Activated naive CD4-positive, alpha-beta T cell treated with anti-CD3 and anti-CD28 coated beads, Interleukin-2, amount 10 ng/mL, durations not matched to agents 7 days and 5 days (primary cell): ENCODE measurements around the gene KCNMA1.
"Not testable (repeated sequence)": the region's sequence is repeated elsewhere in the genome, so short reads cannot be mapped to it uniquely, and the experiment has no call there.

Source experiments
- CTCF ChIA-PET: fragments of 350-600 bp; sonication (Branson Sonifier 250); formaldehyde crosslinking; loops from one replicate; lab custom pipeline; 2021; ENCODE audit warnings: antibody characterized with exemption; lab: Charles Lee
- DNase-seq: peaks from one replicate; pipeline ENCODE4 v3.0.0-alpha.2; 2020
- H3K27ac Mint-ChIP-seq: one replicate; pipeline ENCODE4 v1.8.0; 2021; ENCODE audit warnings: mild to moderate bottlenecking, moderate library complexity, mixed read lengths
- H3K27me3 Mint-ChIP-seq: one replicate; pipeline ENCODE4 v1.8.0; 2021; ENCODE audit warnings: mild to moderate bottlenecking, mixed read lengths
- H3K36me3 Mint-ChIP-seq: one replicate; pipeline ENCODE4 v1.8.0; 2021; ENCODE audit warnings: mixed read lengths
- H3K4me1 Mint-ChIP-seq: one replicate; pipeline ENCODE4 v1.8.0; 2021; ENCODE audit warnings: mixed read lengths
- H3K4me3 Mint-ChIP-seq: one replicate; pipeline ENCODE4 v1.8.0; 2021; ENCODE audit warnings: mild to moderate bottlenecking, moderate library complexity, mixed read lengths
- H3K9me3 Mint-ChIP-seq: one replicate; pipeline ENCODE4 v1.8.0; 2021; ENCODE audit warnings: mixed read lengths

Gene KCNMA1

DNA sequence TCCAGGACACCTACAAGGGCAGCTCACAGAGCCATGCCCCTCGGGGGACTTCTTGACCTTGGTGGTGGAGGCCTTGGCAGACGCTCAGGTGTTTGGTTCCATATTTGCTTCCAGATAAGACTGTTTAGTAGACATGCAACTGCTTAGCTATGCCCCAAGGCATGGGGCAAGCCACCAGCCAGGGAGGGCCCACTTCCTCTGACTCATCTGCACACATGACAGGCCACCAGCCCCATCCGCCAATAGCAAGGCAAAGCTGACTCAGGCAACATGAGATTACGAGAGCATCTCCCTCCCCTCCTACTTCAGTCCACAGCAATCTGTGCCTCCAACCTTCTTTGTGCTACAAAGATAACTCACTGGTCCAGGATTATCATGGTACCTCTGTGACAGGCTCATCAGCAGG, 54.9 kb downstream of the KCNMA1 start:
- H3K27me3 Mint-ChIP-seq: no peaks in the 10 kb centered on the region
- no peaks in the 10 kb centered on the region for H3K36me3 Mint-ChIP-seq
- CTCF ChIA-PET: interaction anchor here (1.6 kb wide), 1 partner anchor 190 kb away, joined by 3 read pairs; no protein-coding TSS in a partner anchor
- no peak overlapping the region for H3K27ac Mint-ChIP-seq
- DNase-seq: no peak
- H3K9me3 Mint-ChIP-seq: no peaks in the 10 kb centered on the region
- no peak overlapping the region for H3K4me3 Mint-ChIP-seq
- peaks cover 4% of the 10 kb centered on the region for H3K4me1 Mint-ChIP-seq

DNA sequence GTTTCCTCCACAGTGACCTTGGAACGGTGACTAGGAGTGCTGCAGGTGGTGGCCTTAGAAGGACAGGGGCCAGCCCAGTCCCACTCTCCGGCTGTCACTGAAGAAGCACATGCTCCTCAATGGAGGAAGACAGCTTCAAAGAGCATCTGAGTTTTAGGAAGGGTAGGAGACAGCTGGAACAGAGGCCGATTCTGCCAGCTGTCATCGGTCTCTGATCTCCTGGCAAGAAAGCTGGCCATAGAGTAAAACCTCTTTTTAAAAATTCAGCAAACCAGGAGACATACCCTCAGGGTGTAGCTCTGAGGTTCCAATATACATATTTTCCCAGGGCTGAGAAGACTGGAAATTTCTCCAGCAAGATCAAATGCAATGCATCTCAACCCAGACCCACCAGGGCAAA, 55.9 kb downstream of the KCNMA1 start:
- DNase-seq: no peak
- Mint-ChIP-seq H3K27ac (no peak overlapping the region), H3K27me3 (no peaks in the 10 kb centered on the region), H3K4me1 (peaks cover 4% of the 10 kb centered on the region), H3K36me3 (no peaks in the 10 kb centered on the region), H3K4me3 (no peak overlapping the region), H3K9me3 (no peaks in the 10 kb centered on the region)
- CTCF ChIA-PET: interaction anchor here (1.6 kb wide), 1 partner anchor 189 kb away, joined by 3 read pairs; no protein-coding TSS in a partner anchor

DNA sequence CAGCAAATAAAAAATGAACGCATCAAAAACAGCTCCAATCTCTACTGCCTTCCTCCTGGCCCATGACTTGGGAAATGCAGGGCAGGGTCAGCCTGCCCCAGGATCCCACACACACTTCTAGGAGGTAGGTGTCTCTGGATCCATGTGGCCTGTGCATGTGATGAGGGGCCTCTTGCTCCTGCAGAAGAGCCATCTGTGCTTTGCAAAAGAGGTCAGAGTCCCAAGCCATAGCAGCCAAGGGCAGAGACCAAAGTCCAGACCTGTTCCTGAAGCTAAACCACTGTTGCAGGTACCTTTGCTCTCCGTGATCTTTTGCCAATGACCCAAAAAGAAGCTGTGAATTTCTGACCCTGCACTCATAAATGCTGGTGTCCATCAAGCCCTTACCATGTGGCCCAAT, 57.1 kb downstream of the KCNMA1 start:
- DNase-seq: no peak
- H3K4me1 Mint-ChIP-seq: peaks cover 4% of the 10 kb centered on the region
- H3K27me3 Mint-ChIP-seq: no peaks in the 10 kb centered on the region
- CTCF ChIA-PET: no interaction called here
- no peak overlapping the region for H3K27ac Mint-ChIP-seq
- no peaks in the 10 kb centered on the region for H3K9me3 Mint-ChIP-seq
- H3K36me3 Mint-ChIP-seq: no peaks in the 10 kb centered on the region
- no peak overlapping the region for H3K4me3 Mint-ChIP-seq

DNA sequence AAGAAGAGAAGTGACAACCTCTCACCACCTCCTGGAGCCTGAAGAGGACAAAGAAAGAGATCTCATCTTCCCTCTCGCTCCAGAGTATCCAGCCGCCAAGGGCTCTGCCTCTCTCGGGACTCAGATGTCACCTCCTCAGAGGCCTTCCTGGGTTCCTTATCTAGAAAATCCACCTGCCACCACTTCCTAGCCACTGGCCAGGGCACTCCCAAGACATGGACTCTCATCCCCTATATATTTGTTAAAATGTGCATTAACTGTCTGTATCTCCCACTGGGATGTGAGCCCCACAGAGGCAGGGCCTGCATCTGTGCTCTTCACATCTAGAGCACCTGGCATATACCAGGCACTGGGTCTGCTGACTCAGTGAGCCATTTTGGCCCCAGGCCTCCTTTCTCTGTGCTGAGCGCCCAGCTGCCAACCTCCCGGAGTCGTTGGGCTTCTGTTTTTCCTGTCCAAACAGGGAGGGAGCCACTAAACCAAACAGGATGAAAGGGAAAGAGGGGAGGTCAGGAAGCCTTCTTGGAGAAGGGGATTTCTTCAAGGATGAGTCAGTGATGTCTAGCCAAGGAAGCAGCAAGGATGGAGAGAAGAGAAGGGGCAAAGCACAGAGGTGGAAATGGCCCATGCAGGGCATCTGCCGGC, 58.9 kb downstream of the KCNMA1 start:
- CTCF ChIA-PET: no interaction called here
- no peak overlapping the region for H3K4me3 Mint-ChIP-seq

DNA sequence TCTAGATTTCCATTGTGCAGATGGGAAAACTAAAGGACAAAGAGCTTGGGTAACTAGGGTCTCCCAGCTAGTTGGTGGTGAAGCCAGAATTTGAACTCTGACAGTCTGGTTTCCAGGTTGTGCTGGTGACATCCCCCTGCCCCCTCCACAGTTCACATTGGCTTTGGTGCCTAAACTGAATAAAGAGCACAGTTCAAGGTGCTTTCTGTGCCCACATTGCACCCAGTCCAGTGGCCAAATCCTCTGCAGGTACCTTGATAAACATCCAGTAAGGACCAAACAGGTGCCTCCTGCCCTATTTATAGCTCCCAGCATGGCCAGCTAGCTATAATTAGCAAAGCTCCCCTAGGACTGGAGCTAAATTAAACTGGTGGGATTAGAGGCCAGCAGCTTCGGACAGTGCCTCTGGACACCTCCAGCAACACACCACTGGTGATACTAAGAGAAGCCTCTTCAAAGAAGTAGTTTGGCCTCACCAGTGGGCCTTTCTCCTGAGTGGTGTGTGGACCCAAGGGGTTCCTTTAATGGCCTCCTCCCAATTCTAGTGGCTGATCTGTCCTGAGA, 59.9 kb downstream of the KCNMA1 start:
- CTCF ChIA-PET: no interaction called here
- no peaks in the 10 kb centered on the region for H3K36me3 Mint-ChIP-seq
- DNase-seq: no peak

More for the DNA sequence above, 58.9 kb downstream of the KCNMA1 start:
- Mint-ChIP-seq H3K9me3 (no peaks in the 10 kb centered on the region), H3K36me3 (no peaks in the 10 kb centered on the region), H3K27me3 (no peaks in the 10 kb centered on the region), H3K4me1 (peaks cover 2% of the 10 kb centered on the region), H3K27ac (no peak overlapping the region)
- no peak for DNase-seq

DNA sequence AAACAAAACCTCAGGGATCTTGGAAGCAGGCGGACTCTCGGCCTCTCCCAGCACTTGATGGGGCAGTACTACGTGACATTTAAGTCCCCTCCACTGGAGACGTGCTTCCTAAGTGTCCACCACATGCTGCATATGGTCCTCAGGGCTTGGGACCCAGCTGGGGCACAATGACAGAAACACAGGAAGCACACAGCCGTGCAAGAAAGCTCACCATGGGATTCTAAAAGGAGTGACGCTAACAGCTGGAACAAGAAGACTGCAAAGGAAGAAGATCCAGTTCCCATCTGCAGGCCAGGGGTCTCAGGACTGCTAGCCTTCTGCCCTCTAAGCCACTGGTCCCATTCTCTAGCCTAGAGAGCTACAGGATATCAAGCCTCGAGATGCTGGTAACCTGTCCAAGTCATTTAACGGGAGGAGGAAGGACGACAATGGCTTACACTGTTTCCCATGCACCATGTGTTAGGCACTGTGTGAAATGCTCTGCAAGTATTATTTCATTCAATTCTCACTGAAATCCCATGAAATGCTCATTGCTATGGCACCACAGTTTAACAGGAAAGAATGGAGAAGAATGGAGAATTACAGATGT, 61.1 kb downstream of the KCNMA1 start:
- CTCF ChIA-PET: no interaction called here
- Mint-ChIP-seq H3K9me3 (no peaks in the 10 kb centered on the region), H3K4me1 (no peaks in the 10 kb centered on the region), H3K27me3 (no peaks in the 10 kb centered on the region), H3K4me3 (no peak overlapping the region), H3K27ac (no peak overlapping the region), H3K36me3 (no peaks in the 10 kb centered on the region)
- no peak for DNase-seq

More for the DNA sequence above, 59.9 kb downstream of the KCNMA1 start:
- no peaks in the 10 kb centered on the region for H3K27me3 Mint-ChIP-seq
- H3K27ac Mint-ChIP-seq: no peak overlapping the region
- no peaks in the 10 kb centered on the region for H3K4me1 Mint-ChIP-seq
- no peak overlapping the region for H3K4me3 Mint-ChIP-seq
- no peaks in the 10 kb centered on the region for H3K9me3 Mint-ChIP-seq

DNA sequence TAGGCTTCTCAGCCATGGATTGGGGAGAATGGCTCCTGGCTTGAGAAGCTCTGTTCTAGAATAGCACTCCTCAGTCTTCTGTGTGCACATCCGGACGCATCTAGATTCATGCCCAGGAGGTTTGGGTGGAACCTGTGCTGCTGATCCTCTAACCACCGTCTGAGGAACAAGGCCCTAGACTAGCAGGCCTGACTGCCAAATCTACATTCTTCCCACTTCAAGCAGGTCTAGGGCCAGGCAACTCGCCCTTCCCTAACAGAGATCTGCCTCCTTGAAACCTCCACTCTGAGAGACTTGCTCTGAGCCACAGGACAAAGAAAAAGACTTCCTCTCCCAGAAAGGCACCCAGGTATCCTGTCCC, 61.6 kb downstream of the KCNMA1 start:
- CTCF ChIA-PET: no interaction called here
- DNase-seq: no peak
- no peaks in the 10 kb centered on the region for H3K9me3 Mint-ChIP-seq
- no peak overlapping the region for H3K27ac Mint-ChIP-seq
- H3K36me3 Mint-ChIP-seq: no peaks in the 10 kb centered on the region
- no peak overlapping the region for H3K4me3 Mint-ChIP-seq
- H3K4me1 Mint-ChIP-seq: no peaks in the 10 kb centered on the region
- no peaks in the 10 kb centered on the region for H3K27me3 Mint-ChIP-seq

DNA sequence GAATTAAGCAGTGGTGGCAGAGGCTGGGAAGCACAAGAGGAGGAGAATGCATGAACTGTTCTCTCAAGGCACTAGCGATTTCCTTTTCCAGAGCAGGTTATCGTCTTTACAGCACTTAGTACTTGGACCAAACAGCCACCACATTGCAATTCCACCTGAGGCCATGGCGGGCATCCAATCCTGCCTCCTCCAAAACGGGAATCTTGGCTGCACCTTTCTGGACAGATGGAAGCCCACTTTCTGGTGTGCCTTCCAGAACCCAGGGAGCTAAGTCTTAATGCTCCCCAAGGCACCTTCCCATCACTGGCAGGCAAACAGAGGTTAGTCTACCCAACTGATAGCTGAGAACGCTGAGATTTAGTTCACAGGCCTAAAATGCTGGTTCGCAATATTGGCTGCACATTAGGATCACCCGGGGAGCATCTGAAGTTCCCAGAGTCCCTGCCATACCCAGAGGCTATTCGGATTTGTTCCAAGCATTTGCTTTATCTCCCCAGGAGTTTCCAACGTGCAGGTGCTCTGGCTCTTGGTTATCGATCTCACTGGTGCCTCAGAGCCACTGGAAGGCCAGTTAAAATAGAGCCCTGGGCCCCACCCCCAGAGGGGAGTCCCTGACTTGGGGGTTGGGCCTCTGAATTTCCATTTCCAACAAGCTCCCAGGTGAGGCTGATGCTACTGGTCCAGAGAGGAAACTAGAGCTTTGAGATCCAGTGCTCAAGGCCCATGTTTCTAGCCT, 62.2 kb downstream of the KCNMA1 start:
- DNase-seq: no peak
- Mint-ChIP-seq H3K27ac (no peak overlapping the region), H3K27me3 (no peaks in the 10 kb centered on the region), H3K9me3 (no peaks in the 10 kb centered on the region), H3K36me3 (no peaks in the 10 kb centered on the region), H3K4me1 (no peaks in the 10 kb centered on the region), H3K4me3 (no peak overlapping the region)
- CTCF ChIA-PET: no interaction called here

DNA sequence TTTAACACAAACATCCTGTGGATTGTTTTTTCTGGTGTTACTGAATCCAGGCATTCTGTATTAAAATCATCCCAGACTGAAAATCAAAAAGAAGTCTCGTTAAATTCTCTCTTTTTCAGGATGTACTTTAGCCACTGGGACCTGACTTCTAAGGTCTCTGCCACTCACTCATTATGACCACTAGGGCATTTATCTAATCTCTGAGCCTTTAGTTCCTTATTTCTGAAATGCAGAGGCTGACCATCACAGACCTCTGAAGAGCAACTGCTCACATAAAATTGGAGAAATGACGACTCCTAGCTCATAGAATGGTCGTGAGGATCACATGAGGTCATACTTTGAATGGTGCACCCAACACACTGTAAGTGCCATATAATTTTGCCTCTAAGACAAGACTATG, 63.2 kb downstream of the KCNMA1 start:
- H3K27ac Mint-ChIP-seq: no peak overlapping the region
- no peak for DNase-seq
- no peaks in the 10 kb centered on the region for H3K27me3 Mint-ChIP-seq
- H3K4me3 Mint-ChIP-seq: no peak overlapping the region
- no peaks in the 10 kb centered on the region for H3K9me3 Mint-ChIP-seq
- no peaks in the 10 kb centered on the region for H3K36me3 Mint-ChIP-seq
- CTCF ChIA-PET: no interaction called here
- H3K4me1 Mint-ChIP-seq: no peaks in the 10 kb centered on the region

DNA sequence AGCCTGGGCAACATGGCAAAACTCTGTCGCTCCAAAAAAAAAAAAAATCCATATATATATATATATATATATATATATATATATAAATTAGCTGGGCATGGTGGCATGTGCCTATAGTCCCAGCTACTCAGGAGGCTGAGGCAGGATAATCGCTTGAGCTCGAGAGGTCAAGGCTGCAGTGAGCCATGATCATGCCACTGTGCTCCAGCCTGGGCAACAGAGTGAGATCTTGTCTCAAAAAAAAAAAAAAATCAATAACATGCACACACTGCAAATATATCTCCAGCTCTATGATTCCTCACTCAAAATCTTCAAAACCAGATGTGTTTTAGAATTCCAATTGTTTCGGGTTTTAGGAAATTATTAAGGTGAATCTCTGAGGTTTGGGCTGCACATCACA, 65.1 kb downstream of the KCNMA1 start:
- H3K9me3 Mint-ChIP-seq, H3K27me3 Mint-ChIP-seq, H3K27ac Mint-ChIP-seq, CTCF ChIA-PET, H3K4me3 Mint-ChIP-seq, H3K4me1 Mint-ChIP-seq, H3K36me3 Mint-ChIP-seq, DNase-seq: not testable (repeated sequence)

DNA sequence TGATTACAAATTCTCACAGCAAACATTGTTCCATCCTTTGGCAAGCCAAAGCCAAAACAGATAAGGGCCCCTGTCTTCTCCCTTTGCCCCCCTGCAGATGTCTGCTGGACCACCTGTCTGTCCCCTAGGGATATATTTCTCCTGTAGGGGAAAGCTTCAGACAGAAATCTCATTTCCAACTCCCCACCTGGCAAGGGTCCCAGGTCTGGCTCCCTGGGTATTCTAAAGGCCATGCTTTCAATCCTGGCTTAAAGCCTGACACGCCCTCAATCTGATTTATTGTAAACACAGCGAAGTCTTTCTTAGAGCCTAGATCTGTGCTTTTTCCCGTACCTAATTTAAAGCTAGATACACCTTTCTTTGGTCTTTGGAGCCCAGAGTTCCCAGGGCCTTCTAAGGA, 66.1 kb downstream of the KCNMA1 start:
- H3K4me1 Mint-ChIP-seq: no peaks in the 10 kb centered on the region
- CTCF ChIA-PET: no interaction called here
- no peak overlapping the region for H3K27ac Mint-ChIP-seq
- H3K9me3 Mint-ChIP-seq: no peaks in the 10 kb centered on the region
- H3K36me3 Mint-ChIP-seq: no peaks in the 10 kb centered on the region
- no peaks in the 10 kb centered on the region for H3K27me3 Mint-ChIP-seq
- no peak for DNase-seq
- no peak overlapping the region for H3K4me3 Mint-ChIP-seq

DNA sequence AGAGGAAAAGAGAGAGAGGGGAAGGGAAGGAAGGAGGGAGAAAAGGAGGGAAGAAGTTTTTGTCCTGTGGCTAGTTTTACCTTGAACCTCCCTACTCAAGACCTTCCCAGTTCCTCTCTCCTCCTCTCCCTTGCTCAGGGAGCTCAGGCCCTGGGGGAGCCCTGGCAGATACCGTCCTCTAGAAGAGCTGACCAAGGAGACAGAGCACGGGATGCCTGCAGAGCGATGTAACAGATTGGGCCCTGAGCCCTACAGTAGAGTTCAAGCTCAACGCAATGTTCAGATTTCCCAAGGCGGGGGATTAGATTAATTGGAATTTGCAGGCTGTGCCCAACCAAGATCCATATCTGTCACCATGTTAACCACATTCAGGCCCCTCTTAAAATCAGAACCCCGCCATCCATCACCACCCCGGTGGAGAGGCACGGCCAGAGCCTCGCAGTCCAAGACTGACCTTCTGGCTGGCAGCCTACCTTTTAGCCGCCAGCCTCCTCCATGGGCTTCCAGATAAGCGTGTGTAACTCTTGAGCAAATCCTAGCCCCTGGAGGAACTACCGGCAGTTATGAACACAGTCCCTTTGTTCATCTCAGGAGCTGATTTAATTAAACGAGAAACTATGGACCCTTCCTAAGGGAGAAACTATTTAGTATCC, 70.6 kb downstream of the KCNMA1 start:
- Mint-ChIP-seq H3K27me3 (peaks cover 5% of the 10 kb centered on the region), H3K4me3 (no peak overlapping the region), H3K27ac (no peak overlapping the region), H3K9me3 (no peaks in the 10 kb centered on the region), H3K4me1 (no peaks in the 10 kb centered on the region), H3K36me3 (no peaks in the 10 kb centered on the region)
- CTCF ChIA-PET: no interaction called here
- DNase-seq: no peak

DNA sequence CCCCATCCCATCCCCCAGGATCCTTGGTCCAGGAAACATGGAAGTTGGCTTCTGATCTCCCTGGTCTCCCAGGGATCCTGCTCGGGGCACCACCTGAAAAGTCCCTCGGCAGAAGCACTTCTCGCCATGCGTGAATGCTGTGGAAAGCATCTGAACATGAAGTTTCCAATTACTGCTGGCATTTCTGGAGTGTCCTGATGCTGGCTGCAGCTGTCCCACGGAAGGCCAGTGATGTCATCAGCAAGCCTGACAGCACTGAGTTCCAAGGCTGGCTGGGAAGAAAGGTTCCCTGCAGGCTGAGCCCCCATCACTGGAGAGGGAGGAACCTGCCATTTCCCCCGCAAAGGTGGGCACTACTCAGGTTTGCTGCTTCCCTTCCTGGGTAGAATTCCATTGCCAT, 71.4 kb downstream of the KCNMA1 start:
- Mint-ChIP-seq H3K9me3 (no peaks in the 10 kb centered on the region), H3K4me3 (no peak overlapping the region), H3K36me3 (no peaks in the 10 kb centered on the region), H3K27ac (no peak overlapping the region), H3K27me3 (peaks cover 5% of the 10 kb centered on the region), H3K4me1 (no peaks in the 10 kb centered on the region)
- DNase-seq: no peak
- CTCF ChIA-PET: no interaction called here

DNA sequence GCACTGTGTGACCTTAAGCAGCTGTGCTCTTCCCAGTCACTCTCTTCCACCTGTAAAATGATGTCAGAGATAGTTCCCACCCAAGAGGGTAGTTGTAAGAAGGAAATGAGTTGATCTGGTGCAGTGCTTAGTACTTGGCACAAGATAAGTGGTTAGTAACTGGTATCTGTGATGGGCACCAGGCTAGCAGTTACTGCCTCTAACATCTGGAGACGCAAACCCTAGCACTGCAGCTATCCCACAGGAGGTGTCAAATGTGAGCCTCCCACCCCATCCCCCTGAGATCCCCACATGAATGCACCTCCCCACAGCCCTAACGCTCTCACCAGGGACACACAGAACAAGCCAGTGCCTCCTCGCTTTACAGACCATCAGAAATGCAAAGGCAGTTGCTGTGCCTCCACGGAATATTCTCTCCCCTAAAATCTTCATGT, 72.0 kb downstream of the KCNMA1 start:
- H3K4me1 Mint-ChIP-seq: no peaks in the 10 kb centered on the region
- CTCF ChIA-PET: no interaction called here
- peaks cover 5% of the 10 kb centered on the region for H3K27me3 Mint-ChIP-seq
- no peaks in the 10 kb centered on the region for H3K9me3 Mint-ChIP-seq
- no peak overlapping the region for H3K4me3 Mint-ChIP-seq
- H3K27ac Mint-ChIP-seq: no peak overlapping the region
- no peak for DNase-seq
- no peaks in the 10 kb centered on the region for H3K36me3 Mint-ChIP-seq
